Measurements from ENCODE around the gene PIM3.

GRCh38 chr22:49953027-49953679 is 7.4 kb upstream of the PIM3 start:
- TF ChIP-seq CTCF (IDR thresholded peaks at IDR 0.05; ENCODE audit: low read depth, low read length, missing input control): no peak
- no peak for TF ChIP-seq RXRA (IDR thresholded peaks at IDR 0.05)
- TF ChIP-seq, protein P1, sequence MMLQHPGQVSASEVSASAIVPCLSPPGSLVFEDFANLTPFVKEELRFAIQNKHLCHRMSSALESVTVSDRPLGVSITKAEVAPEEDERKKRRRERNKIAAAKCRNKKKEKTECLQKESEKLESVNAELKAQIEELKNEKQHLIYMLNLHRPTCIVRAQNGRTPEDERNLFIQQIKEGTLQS (IDR thresholded peaks at IDR 0.05): no peak
- TF ChIP-seq REST (IDR thresholded peaks at IDR 0.05): no peak
- TF ChIP-seq RAD21 (IDR thresholded peaks at IDR 0.05): no peak
- no peak for TF ChIP-seq MAX (IDR thresholded peaks at IDR 0.05)
- no peak for TF ChIP-seq FOXA1 (IDR thresholded peaks at IDR 0.05)
- no peak for TF ChIP-seq JUND (IDR thresholded peaks at IDR 0.05)
